ENCODE results near the gene PTPRN2.
A peak's percentile ranks its signal among the peaks of the same experiment; 100 is the strongest.
"Not testable (repeated sequence)": the region's sequence is repeated elsewhere in the genome, so short reads cannot be mapped to it uniquely, and the experiment has no call there.

The PTPRN2 gene

DNA sequence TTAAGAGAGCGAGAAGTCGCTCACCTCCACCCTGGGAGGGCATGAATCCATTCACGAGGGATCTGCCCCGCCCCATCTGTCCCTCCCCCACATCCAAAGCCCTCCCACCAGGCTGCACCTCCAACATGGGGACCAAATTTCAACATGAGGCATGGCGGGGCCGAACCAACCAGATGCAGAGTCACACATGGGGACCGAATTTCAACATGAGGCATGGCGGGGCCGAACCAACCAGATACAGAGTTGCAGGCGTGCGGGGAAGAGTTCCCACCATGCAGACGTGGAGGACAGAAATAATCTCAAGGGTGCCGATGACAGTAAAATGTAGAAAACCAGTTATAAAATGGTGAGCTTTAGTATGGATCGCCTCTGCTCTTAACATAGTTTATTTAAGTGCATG is 686.5 kb downstream of the PTPRN2 start:
- DNase-seq (ENCODE audit: low spot score), result no peak

DNA sequence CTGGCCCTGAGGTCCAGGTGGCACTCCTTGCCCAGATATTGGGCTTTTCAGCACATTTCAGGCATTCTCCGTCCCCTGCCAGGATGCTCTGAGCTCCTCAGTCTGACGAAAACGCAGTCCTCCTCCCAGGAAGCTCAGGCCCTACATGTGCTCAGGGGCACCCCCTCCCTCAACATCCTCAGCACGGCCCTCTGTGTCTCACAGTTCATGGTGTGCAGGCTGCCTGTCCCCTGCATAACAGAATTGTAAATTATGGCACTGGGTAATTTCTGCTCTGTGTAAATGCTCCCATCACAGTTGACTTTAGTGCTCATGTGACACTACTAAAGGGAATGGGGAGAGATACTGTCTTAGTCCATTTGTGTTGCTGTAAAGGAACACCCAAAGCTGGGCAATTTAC is 687.1 kb downstream of the PTPRN2 start:
- no peak for DNase-seq (ENCODE audit: low spot score)

DNA sequence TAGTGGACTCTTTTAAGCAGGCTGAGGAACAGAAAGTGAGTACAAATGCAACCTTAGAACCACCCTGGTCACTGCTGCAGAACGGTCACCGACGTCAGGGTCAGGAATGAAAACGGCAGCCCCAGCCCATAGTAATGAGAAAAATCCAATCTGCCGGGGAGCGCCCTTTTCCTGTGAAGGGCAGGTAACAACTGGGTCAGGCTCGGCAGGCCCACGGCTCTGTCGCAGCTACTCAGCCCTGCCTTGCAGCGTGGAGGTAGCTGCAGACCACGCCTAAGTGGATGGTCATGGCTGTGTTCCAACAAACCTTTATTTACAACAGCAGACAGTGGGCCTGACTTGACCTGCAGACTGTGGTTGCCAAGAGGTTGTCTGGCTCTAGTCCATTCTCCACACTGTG is 687.6 kb downstream of the PTPRN2 start:
- DNase-seq (ENCODE audit: low spot score), result no peak

GRCh38 chr7:157898802-157899505 is 688.7 kb downstream of the PTPRN2 start:
- no peak for DNase-seq (ENCODE audit: low spot score)

DNA sequence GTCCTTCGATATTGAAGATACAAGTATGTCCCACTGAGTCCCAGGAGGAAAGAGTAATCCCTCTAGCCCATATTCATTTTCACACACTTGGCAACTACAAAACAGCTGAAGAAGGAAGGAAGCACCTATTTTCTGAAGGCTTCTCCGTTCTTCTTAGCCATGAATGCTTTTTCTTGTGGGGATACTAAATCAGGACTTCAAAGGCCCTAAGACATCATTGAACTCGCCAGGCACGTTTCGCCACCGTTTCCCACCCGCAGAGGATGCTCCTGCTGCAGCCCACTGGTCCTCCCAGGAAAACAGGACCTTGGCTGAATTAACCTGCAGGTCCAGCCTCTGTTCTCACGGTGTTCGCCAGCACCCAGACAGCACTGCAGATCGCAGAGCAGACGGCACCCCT is 689.4 kb downstream of the PTPRN2 start:
- DNase-seq (ENCODE audit: low spot score), result no peak

GRCh38 chr7:157897681-157898080 is 689.9 kb downstream of the PTPRN2 start:
- no peak for DNase-seq (ENCODE audit: low spot score)

- DNase-seq (ENCODE audit: low spot score), result no peak
Measured at GRCh38 chr7:157896774-157897555, 690.7 kb downstream of the PTPRN2 start.

GRCh38 chr7:157896376-157896675 is 691.3 kb downstream of the PTPRN2 start:
- not testable (repeated sequence) for DNase-seq (ENCODE audit: low spot score)

DNA sequence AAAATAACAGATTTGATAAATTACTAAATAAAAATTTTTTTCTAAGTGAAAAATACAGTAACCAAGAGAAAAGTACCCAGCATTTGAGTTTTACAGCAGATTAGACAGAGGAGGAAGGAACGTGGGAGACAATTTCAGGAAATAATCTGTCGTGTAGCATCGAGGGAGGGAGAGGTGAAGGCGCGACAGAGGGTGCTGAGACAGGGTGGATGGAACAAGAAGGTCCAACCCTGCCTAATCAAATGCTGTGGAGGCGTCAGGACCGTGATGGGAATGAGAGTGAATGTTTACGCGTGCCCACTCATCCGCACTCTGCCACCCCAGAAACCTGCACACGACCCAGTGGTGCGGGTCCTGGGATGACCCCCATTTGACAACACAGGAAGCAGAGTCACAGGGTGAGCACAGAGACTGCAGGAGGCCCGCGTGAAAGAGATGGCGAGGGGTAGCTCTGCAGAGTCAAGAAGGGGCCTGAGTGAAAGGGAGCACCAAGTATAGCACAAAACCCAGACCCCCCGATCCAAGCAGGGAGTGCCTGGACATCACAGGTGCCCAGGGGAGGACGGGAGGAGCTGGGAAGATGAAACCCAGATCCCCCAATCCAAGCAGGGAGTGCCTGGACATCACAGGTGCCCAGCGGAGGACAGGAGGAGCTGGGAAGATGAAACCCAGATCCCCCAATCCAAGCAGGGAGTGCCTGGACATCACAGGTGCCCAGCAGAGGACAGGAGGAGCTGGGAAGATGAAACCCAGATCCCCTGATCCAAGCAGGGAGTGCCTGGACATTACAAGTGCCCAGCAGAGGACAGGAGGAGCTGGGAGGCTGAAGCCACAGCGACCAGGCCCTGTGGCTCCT is 691.9 kb downstream of the PTPRN2 start:
- no peak for DNase-seq (ENCODE audit: low spot score)

- DNase-seq (ENCODE audit: low spot score), result not testable (repeated sequence)
Measured at GRCh38 chr7:157895098-157895497, 692.5 kb downstream of the PTPRN2 start.

GRCh38 chr7:157893535-157894044 is 694.0 kb downstream of the PTPRN2 start:
- DNase-seq (ENCODE audit: low spot score), result no peak

DNA sequence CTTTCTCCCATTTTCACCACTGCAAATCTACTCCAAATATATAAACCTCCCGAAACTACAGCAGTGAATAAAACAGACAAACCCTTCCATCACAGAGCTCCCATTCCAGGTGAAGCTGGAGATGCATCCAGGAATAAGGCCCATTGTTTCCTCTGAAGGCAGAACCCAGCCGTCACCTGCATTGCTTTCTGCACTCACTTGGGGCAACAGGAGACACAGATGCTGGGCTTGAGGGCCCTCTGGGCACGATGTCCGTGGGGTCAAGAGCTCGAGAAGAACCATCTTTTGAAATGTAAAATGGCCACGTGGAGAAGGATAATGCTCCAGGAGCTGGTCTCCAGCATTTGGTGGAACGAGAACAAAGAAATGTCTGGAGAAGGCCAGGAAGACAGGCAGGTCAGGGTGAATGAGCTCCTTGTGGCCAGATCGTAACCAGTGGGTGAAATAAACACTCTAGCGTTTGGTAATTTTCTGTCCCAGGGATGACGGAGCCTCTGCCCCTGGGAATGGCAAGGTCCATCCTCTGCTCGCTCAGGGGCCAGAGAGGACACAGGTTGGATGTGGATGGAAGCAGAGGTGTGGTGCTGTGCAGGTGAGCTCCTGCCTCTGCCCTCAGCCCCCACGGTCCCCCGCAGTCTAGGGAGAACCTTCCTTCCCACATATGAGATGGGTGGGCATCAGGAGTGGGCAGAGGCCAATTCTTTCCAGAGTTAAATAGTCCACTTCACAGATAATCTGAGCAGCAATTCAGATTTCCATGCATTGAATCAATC is 694.7 kb downstream of the PTPRN2 start:
- DNase-seq (ENCODE audit: low spot score), result no peak

- DNase-seq (ENCODE audit: low spot score), result no peak
Measured at GRCh38 chr7:157890921-157891401, 696.7 kb downstream of the PTPRN2 start.

DNA sequence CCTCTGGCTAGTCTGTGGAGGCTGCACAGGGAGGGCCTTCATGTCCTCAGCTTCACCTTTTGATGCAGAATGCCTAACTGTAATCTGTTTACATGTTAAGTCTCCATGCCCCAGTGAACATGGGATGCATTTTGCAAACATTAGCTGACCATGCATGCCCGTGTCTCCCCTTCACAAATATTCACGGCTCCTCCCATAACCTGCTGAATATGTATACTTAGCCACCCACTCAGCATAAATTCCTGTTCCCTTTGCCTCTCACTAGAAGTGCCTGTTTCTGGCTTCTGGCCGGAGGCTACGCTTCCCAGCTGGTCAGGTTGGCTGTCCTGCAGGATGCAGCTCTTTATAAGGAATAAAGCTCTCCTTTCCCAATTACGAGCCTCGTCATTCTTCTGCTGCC is 698.1 kb downstream of the PTPRN2 start:
- DNase-seq (ENCODE audit: low spot score), result no peak

DNA sequence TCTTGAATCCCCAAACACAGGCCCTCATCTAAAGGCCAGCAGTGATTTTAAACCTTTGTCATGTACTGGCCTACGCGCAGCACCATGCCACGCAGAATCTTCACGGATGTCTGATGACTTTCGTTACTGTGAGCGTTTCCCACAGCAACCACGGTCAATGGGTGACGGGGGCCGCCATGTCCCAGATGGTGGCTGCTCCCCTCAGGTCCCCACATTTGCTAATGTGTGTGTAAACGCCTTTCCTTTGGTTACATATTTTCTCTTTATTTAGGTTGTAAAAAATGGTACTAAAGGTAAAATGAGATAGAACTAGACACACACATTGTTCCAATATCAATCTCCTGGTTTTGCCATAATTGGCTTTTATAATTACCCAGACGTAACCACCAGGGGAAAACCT is 699.0 kb downstream of the PTPRN2 start:
- no peak for DNase-seq (ENCODE audit: low spot score)

- DNase-seq (ENCODE audit: low spot score), result no peak
Measured at GRCh38 chr7:157887400-157887799, 700.2 kb downstream of the PTPRN2 start.

DNA sequence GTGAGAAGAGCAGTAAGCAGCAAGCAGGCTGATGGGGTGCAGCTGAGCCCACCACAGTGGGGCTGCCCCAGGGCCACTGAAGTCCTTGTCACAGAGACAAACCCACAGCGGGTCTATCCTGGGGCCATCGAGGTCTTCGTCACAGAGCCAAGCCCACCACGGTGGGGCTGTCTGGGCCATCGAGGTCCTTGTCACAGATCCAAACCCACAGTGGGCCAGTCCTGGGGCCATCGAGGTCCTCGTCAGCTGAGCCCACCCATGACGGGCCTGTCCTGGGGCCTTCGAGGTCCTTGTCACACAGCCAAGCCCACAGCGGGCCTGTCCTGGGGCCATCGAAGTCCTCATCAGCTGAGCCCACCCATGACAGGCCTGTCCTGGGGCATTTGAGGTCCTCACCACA is 700.9 kb downstream of the PTPRN2 start:
- no peak for DNase-seq (ENCODE audit: low spot score)

DNA sequence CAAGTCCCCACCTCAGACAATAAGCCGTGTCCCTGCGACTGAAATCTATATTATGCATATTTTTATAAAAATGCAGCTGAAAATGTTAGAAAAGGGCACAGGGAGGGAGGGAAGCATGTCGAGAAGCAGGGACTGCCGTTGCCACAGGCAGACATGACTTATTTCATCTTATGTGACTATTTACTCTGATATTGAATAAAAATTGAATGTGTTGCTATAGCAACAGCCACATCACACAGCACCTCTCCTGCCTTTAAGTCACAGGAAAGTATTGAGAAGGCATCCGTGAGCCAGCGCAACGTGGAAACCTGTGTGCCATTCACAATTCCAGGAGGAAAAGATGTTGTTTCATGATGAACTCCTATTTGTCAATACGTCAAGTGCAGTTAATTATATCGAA is 701.4 kb downstream of the PTPRN2 start:
- DNase-seq (ENCODE audit: low spot score), result no peak

DNA sequence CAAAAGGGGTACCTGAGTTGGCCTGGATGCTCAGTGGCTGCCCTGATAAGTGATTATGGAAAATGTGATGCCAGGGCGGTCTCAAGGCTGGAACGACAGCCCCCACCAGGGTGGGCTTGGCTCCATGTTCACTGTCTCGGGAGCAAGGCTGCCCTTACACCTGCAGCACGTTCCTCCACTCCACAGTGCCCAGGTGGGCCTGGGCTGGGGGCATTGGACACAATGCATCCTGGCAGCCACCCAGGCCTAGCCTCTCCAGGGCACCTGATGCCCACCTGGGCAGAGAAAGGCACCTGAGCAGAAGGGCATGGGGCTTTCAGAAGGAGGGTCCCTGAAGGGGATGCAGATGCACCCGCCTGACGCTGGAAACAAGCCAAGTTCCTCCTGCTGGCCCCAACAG is 702.5 kb downstream of the PTPRN2 start:
- no peak for DNase-seq (ENCODE audit: low spot score)

DNA sequence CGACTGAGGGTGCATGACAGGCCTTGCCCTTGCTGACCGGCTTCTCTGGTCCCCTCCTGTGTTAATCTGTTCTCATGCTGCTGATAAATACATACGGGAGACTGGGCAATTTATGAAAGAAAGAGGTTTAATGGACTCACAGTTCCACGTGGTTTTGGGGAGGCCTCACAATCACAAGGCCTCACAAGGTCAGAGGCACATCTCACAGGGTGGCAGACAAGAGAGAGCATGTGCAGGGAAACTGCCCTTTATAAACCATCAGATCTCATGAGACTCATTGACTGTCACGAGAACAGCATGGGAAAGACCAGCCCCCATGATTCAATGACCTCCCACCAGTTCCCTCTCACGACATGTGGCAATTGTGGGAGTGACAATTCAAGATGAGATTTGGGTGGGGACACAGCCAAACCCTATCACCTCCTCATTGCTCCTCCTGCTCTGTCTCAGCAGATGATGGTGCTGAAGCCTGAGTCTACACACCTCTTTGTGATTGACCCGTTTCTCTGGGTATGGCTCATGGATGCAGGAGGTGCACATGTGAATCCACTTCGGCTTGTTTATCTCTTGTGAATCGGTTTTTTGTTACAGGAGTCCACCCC is 703.1 kb downstream of the PTPRN2 start:
- DNase-seq (ENCODE audit: low spot score), result no peak

DNA sequence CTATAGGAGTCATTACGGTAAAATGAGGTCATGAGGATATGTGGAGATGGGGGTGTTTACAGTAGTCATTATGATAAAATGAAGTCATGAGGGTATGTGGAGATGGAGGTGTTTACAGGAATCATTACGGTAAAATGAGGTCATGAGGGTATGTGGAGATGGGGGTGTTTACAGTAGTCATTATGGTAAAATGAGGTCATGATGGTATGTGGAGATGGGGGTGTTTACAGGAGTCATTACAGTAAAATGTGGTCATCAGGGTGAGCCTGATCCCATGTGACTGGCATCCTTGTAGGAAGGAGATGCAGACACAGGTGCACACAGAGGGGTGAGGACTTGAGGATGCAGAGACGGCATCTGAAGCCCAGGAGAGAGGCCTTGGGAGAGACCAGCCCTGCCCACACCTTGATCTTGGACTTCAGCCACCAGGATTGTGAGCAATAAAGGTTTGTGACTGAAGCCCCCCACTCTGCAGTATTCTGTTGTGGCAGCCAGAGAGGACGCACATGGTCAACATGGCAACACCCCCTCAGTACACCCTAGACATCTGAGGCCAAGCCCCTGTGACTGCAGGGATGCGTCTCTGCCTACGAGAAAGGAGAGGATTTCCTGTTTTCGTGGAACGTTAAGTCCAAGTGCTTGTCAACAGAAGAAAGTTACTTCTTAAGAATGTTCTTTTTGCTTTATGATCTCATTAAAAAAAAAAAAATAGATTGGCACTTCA is 706.4 kb downstream of the PTPRN2 start:
- DNase-seq (ENCODE audit: low spot score), result peak; percentile 27

Measured in SW480 (cell line).